Measurements from ENCODE around the gene IRGQ.

IRGQ gene

GRCh38 chr19:43563816-43564457, 32.0 kb downstream of the IRGQ start (continued):
- no peak for TF ChIP-seq REPIN1 (tag by site-specific recombination; IDR thresholded peaks at IDR 0.05; ENCODE audit: low read depth)
- TF ChIP-seq ZSCAN30 (tag by site-specific recombination; IDR thresholded peaks at IDR 0.05), result peak; percentile 22; the same call in 1 of the 2 replicates
- TF ChIP-seq ZBTB8A (tag by site-specific recombination; IDR thresholded peaks at IDR 0.05), result no peak
- no peak for TF ChIP-seq ZNF155 (tag by site-specific recombination; IDR thresholded peaks at IDR 0.05)

GRCh38 chr19:43562698-43563241, 33.2 kb downstream of the IRGQ start:
- POLR2A ChIA-PET, result interaction anchor here (1.0 kb wide), 1 partner anchor 13 kb away, joined by 4 read pairs; the partner anchor contains the start of genes PINLYP and XRCC1
- no peak for TF ChIP-seq ZNF341 (tag by site-specific recombination; IDR thresholded peaks at IDR 0.05; ENCODE audit: low read depth)
- TF ChIP-seq PRDM6 (tag by site-specific recombination; IDR thresholded peaks at IDR 0.05), result no peak
- TF ChIP-seq ZNF658 (tag by site-specific recombination; IDR thresholded peaks at IDR 0.05), result no peak
- no peak for TF ChIP-seq HOXC10 (CRISPR knock-in tag; IDR thresholded peaks at IDR 0.05)
- TF ChIP-seq ZNF518A (tag by site-specific recombination; conservative IDR thresholded peaks at IDR 0.05; ENCODE audit: low read depth), result no peak
- no peak for TF ChIP-seq ZNF274 (IDR thresholded peaks at IDR 0.05; ENCODE audit: low read length)
- no peak for TF ChIP-seq ZNF274 (tag by site-specific recombination; IDR thresholded peaks at IDR 0.05; ENCODE audit: borderline replicate concordance)
- TF ChIP-seq ZBTB8A (tag by site-specific recombination; IDR thresholded peaks at IDR 0.05), result no peak
- TF ChIP-seq ZBTB44 (tag by site-specific recombination; IDR thresholded peaks at IDR 0.05), result no peak
- no peak for TF ChIP-seq MZF1 (tag by site-specific recombination; IDR thresholded peaks at IDR 0.05; ENCODE audit: borderline replicate concordance)
- TF ChIP-seq BCL6B (tag by site-specific recombination; IDR thresholded peaks at IDR 0.05), result no peak
- no peak for TF ChIP-seq KLF17 (tag by site-specific recombination; IDR thresholded peaks at IDR 0.05)
- peak; percentile 63 for TF ChIP-seq ZIC2 (tag by site-specific recombination; IDR thresholded peaks at IDR 0.05)
- no peak for TF ChIP-seq ZNF155 (tag by site-specific recombination; IDR thresholded peaks at IDR 0.05)
- no peak for TF ChIP-seq ZBTB1 (tag by site-specific recombination; IDR thresholded peaks at IDR 0.05)
- no peak for TF ChIP-seq WT1 (tag by site-specific recombination; IDR thresholded peaks at IDR 0.05)
- TF ChIP-seq ZFHX2 (tag by site-specific recombination; conservative IDR thresholded peaks at IDR 0.05), result peak; percentile 43; the same call in 1 of the 2 replicates
- TF ChIP-seq ZNF600 (tag by site-specific recombination; IDR thresholded peaks at IDR 0.05), result peak; percentile 89
- TF ChIP-seq SETDB1 (IDR thresholded peaks at IDR 0.05; ENCODE audit: insufficient read length, low read length), result no peak
- peak; percentile 26; the same call in 1 of the 2 replicates for TF ChIP-seq GLIS1 (tag by site-specific recombination; IDR thresholded peaks at IDR 0.05)
- no peak for TF ChIP-seq ZNF140 (tag by site-specific recombination; IDR thresholded peaks at IDR 0.05)
- no peak for TF ChIP-seq ZNF792 (tag by site-specific recombination; IDR thresholded peaks at IDR 0.05)
- TF ChIP-seq FEZF1 (tag by site-specific recombination; IDR thresholded peaks at IDR 0.05), result 0 out of 2 replicates have a peak, but pooled peaks have one; percentile 16

More at GRCh38 chr19:43562698-43563241, 33.2 kb downstream of the IRGQ start:
- Histone ChIP-seq H3K9me3 (ENCODE audit: control insufficient read depth, insufficient read depth, low read depth, low read length) (no peaks in the 10 kb centered on the region; the same call in 1 of the 2 replicates), H3K27ac (ENCODE audit: extremely low read depth, low read depth, low read length) (0 out of 2 replicates have a peak overlapping the region, but pooled peaks have one; percentile 9), H3K36me3 (ENCODE audit: control insufficient read depth in 2 of 2, insufficient read depth in 1 of 2, low read length in 2 of 2) (peaks cover 46 to 86% of the 10 kb centered on the region in 2 experiments), H3K4me3 (ENCODE audit: low read depth, low read length) (no peak overlapping the region), H3K4me1 (ENCODE audit: control insufficient read depth, insufficient read depth, low read length) (peaks cover 2% of the 10 kb centered on the region; the same call in 1 of the 2 replicates)
- CTCF ChIA-PET, result interaction anchor here (0.6 to 12.5 kb wide), 3 partner anchors 7 to 116 kb away, joined by 3 to 167 read pairs (median 3); no protein-coding TSS in a partner anchor
